Neural cell (in vitro differentiated cells): ENCODE results near the gene ZFYVE26. TPM values are rescaled to one million over a fixed set of nuclear protein-coding genes. Genes with fewer than 3 reads are reported as not detected.

ENCODE experiments used
- H2AFZ ChIP-seq: fragments of 200-600, 300-800 bp; sonication (generic), shearing (Covaris generic); 2 replicates; pipeline ENCODE4 v1.6.0; 2014; ENCODE audit warnings: low read depth, mild to moderate bottlenecking, antibody characterized with exemption, low read length, moderate library complexity
- H3F3A ChIP-seq: fragments of 200-600 bp; shearing (Covaris generic); 2 replicates; pipeline ENCODE4 v1.6.1; 2016; ENCODE audit warnings: mild to moderate bottlenecking, moderate library complexity, mixed read lengths, antibody characterized with exemption, low read length; ENCODE audit not compliant: insufficient read depth, poor library complexity, severe bottlenecking
- H3K27ac ChIP-seq: fragments of 200-600, 300-800 bp; sonication (generic), shearing (Covaris generic); 2 replicates; pipeline ENCODE4 v1.5.1; 2014; ENCODE audit warnings: mild to moderate bottlenecking, low read length, moderate library complexity
- H3K27me3 ChIP-seq: fragments of 300-800, 200-600 bp; sonication (generic), shearing (Covaris generic); 2 replicates; pipeline ENCODE4 v1.6.0; 2014; ENCODE audit warnings: mild to moderate bottlenecking, low read depth, low read length, moderate library complexity; ENCODE audit not compliant: insufficient read depth
- H3K36me3 ChIP-seq: fragments of 300-800, 200-600 bp; sonication (generic), shearing (Covaris generic); 2 replicates; pipeline ENCODE4 v1.5.1; 2014; ENCODE audit warnings: mild to moderate bottlenecking, antibody characterized with exemption, low read length, moderate library complexity; ENCODE audit not compliant: insufficient read depth
- H3K4me2 ChIP-seq: fragments of 300-800, 200-600 bp; sonication (generic), shearing (Covaris generic); 2 replicates; pipeline ENCODE4 v1.6.0; 2014; ENCODE audit warnings: mild to moderate bottlenecking, low read length
- H3K4me3 ChIP-seq: fragments of 300-800, 200-600 bp; sonication (generic), shearing (Covaris generic); 2 replicates; pipeline ENCODE4 v1.5.1; 2014; ENCODE audit warnings: mild to moderate bottlenecking, low read length, moderate library complexity
- H3K79me2 ChIP-seq: fragments of 200-600 bp; shearing (Covaris generic); replicated peaks from 2 replicates; pipeline ENCODE4 v1.6.0; 2014; ENCODE audit warnings: mild to moderate bottlenecking, low read length, moderate library complexity; ENCODE audit not compliant: insufficient read depth
- H3K9ac ChIP-seq: fragments of 300-800, 200-600 bp; sonication (generic), shearing (Covaris generic); 2 replicates; pipeline ENCODE4 v1.6.1; 2016; ENCODE audit warnings: mild to moderate bottlenecking, low read length, mixed read lengths
- H3K9me2 ChIP-seq: fragments of 200-600 bp; shearing (Covaris generic); 2 replicates; pipeline ENCODE4 v1.6.1; 2016; ENCODE audit warnings: mild to moderate bottlenecking, low read length, mixed read lengths; ENCODE audit not compliant: insufficient read depth
- H3K9me3 ChIP-seq: fragments of 200-600, 300-800 bp; sonication (generic), shearing (Covaris generic); 2 replicates; pipeline ENCODE4 v1.6.1; 2016; ENCODE audit warnings: mild to moderate bottlenecking, mixed run types, low read length, moderate library complexity, mixed read lengths
- H4K20me1 ChIP-seq: fragments of 200-600 bp; shearing (Covaris generic); 2 replicates; pipeline ENCODE4 v1.6.1; 2016; ENCODE audit warnings: mild to moderate bottlenecking, mixed run types; ENCODE audit not compliant: insufficient read depth
- CTCF ChIP-seq: fragments of 450-650 bp; IDR thresholded peaks from 2 replicates; pipeline ENCODE4 v1.5.1; 2014; ENCODE audit warnings: antibody characterized with exemption, mild to moderate bottlenecking, moderate library complexity; ENCODE audit not compliant: poor library complexity, severe bottlenecking
- EP300 ChIP-seq: fragments of 450-650 bp; conservative IDR thresholded peaks from 2 replicates; pipeline ENCODE4 v1.6.1; 2014; ENCODE audit warnings: antibody characterized with exemption, mild to moderate bottlenecking, moderate library complexity; ENCODE audit not compliant: poor library complexity, severe bottlenecking
- EZH2 ChIP-seq: fragments of 200-600, 300-800 bp; shearing (Covaris generic), sonication (generic); IDR thresholded peaks from 2 replicates; pipeline ENCODE4 v1.6.1; 2014; ENCODE audit warnings: antibody characterized with exemption, low read length, borderline replicate concordance, mild to moderate bottlenecking; ENCODE audit not compliant: insufficient read depth, poor library complexity, severe bottlenecking
- MXI1 ChIP-seq: fragments of 450-650 bp; conservative IDR thresholded peaks from 2 replicates; pipeline ENCODE4 v1.6.1; 2014; ENCODE audit warnings: antibody characterized with exemption, mild to moderate bottlenecking; ENCODE audit not compliant: poor library complexity, severe bottlenecking
- POLR2AphosphoS5 ChIP-seq: IDR thresholded peaks from 2 replicates; pipeline ENCODE4 v1.6.1; 2012
- RAD21 ChIP-seq: fragments of 450-650 bp; conservative IDR thresholded peaks from 2 replicates; pipeline ENCODE4 v1.6.1; 2014; ENCODE audit warnings: antibody characterized with exemption, mild to moderate bottlenecking, moderate library complexity
- REST ChIP-seq: IDR thresholded peaks from 2 replicates; pipeline ENCODE4 v1.6.1; 2012; ENCODE audit warnings: borderline replicate concordance
- SMC3 ChIP-seq: fragments of 450-650 bp; conservative IDR thresholded peaks from 2 replicates; pipeline ENCODE4 v1.6.1; 2014; ENCODE audit warnings: antibody characterized with exemption, mild to moderate bottlenecking, moderate library complexity; ENCODE audit not compliant: poor library complexity
- TAF1 ChIP-seq: IDR thresholded peaks from 2 replicates; pipeline ENCODE4 v1.6.1; 2012; ENCODE audit warnings: low read depth
- polyA plus RNA-seq: library from polyadenylated mRNA; depleted of rRNA; stranded (reverse); fragments of >200 nt; gene quantifications from 2 replicates; pipeline ENCODE4 v1.2.3, GENCODE V29; 2014

ZFYVE26 gene
- polyA plus RNA-seq, 1 donor from 2014 or later, result 8.5 TPM

GRCh38 chr14:67763158-67763822, 53.1 kb downstream of the ZFYVE26 start:
- Histone ChIP-seq H3K27me3 (no peaks in the 10 kb centered on the region), H3K9ac (no peak overlapping the region), H3K79me2 (no peaks in the 10 kb centered on the region), H3K9me2 (no peaks in the 10 kb centered on the region), H3K4me2 (no peak overlapping the region), H2AFZ (no peak overlapping the region), H3F3A (no peaks in the 10 kb centered on the region), H4K20me1 (no peaks in the 10 kb centered on the region), H3K27ac (no peak overlapping the region), H3K9me3 (no peaks in the 10 kb centered on the region), H3K4me3 (no peak overlapping the region), H3K36me3 (peaks cover 4% of the 10 kb centered on the region)
- TF ChIP-seq REST (no peak), EZH2 (no peak), SMC3 (no peak), POLR2AphosphoS5 (no peak), RAD21 (no peak), EP300 (no peak), CTCF (no peak), MXI1 (no peak), TAF1 (no peak)

- Histone ChIP-seq H3K27ac (no peak overlapping the region), H3K4me3 (no peak overlapping the region), H3K79me2 (no peaks in the 10 kb centered on the region), H3K9me3 (no peaks in the 10 kb centered on the region), H3K4me2 (no peak overlapping the region), H3K27me3 (no peaks in the 10 kb centered on the region), H2AFZ (no peak overlapping the region), H3K9ac (no peak overlapping the region), H3K9me2 (no peaks in the 10 kb centered on the region), H3K36me3 (peaks cover 4% of the 10 kb centered on the region), H3F3A (no peaks in the 10 kb centered on the region), H4K20me1 (no peaks in the 10 kb centered on the region)
- TF ChIP-seq CTCF (no peak), SMC3 (no peak), MXI1 (no peak), EP300 (no peak), EZH2 (no peak), RAD21 (no peak), TAF1 (no peak)
Observed at GRCh38 chr14:67762051-67762450, 54.3 kb downstream of the ZFYVE26 start.
